ENCODE results near the gene SIN3B. TPM values are rescaled to one million over a fixed set of nuclear protein-coding genes. Genes with fewer than 3 reads are reported as not detected.

Gene SIN3B
- total RNA-seq, 2 donors from 2014 or later: 19.8 to 31.0 TPM

- Histone ChIP-seq H3K27me3 (no peaks in the 10 kb centered on the region), H3K36me3 (peaks cover 12% of the 10 kb centered on the region), H3K27ac (peak overlapping the region; percentile 40), H3K4me1 (peaks cover 4% of the 10 kb centered on the region), H3K9ac (ENCODE audit: low read depth in 2 of 2, low read length in 2 of 2) (peak overlapping the region; percentile 52 to 70), H3K9me3 (no peaks in the 10 kb centered on the region), H3K4me3 (peak overlapping the region; percentile 81)
- no peak for TF ChIP-seq CTCF (IDR thresholded peaks at IDR 0.05)
- no peak for DNase-seq
- intact Hi-C loops (cut with DNase I): no loop called here
These were observed 658 bp downstream of the SIN3B start for GRCh38 chr19:16829822-16830289.

GRCh38 chr19:16830679-16831078, 1.5 kb downstream of the SIN3B start:
- intact Hi-C loops (cut with DNase I): no loop called here
- H3K27ac ChIP-seq: no peak overlapping the region

GRCh38 chr19:16831531-16831930, 2.3 kb downstream of the SIN3B start:
- Histone ChIP-seq H3K9me3 (no peaks in the 10 kb centered on the region), H3K36me3 (peaks cover 12% of the 10 kb centered on the region), H3K4me3 (no peak overlapping the region), H3K27me3 (no peaks in the 10 kb centered on the region), H3K9ac (ENCODE audit: low read depth in 2 of 2, low read length in 2 of 2) (no peak overlapping the region), H3K4me1 (peaks cover 4% of the 10 kb centered on the region), H3K27ac (no peak overlapping the region)
- no peak for DNase-seq
- no peak for TF ChIP-seq CTCF (IDR thresholded peaks at IDR 0.05)
- intact Hi-C loops (cut with DNase I): no loop called here

More at GRCh38 chr19:16830679-16831078, 1.5 kb downstream of the SIN3B start:
- no peak for DNase-seq
- Histone ChIP-seq H3K27me3 (no peaks in the 10 kb centered on the region), H3K4me3 (no peak overlapping the region), H3K36me3 (peaks cover 12% of the 10 kb centered on the region), H3K4me1 (peaks cover 4% of the 10 kb centered on the region), H3K9me3 (no peaks in the 10 kb centered on the region), H3K9ac (ENCODE audit: low read depth in 2 of 2, low read length in 2 of 2) (no peak overlapping the region)
- TF ChIP-seq CTCF (IDR thresholded peaks at IDR 0.05): no peak

- Histone ChIP-seq H3K4me3 (no peak overlapping the region), H3K9ac (ENCODE audit: low read depth in 2 of 2, low read length in 2 of 2) (no peak overlapping the region), H3K27ac (no peak overlapping the region), H3K4me1 (peaks cover 4% of the 10 kb centered on the region), H3K27me3 (no peaks in the 10 kb centered on the region), H3K36me3 (peaks cover 12% of the 10 kb centered on the region), H3K9me3 (no peaks in the 10 kb centered on the region)
- intact Hi-C loops (cut with DNase I): no loop called here
- no peak for TF ChIP-seq CTCF (IDR thresholded peaks at IDR 0.05)
- no peak for DNase-seq
These were observed 5.5 kb downstream of the SIN3B start for GRCh38 chr19:16834747-16835146.

- Histone ChIP-seq H3K27me3 (no peaks in the 10 kb centered on the region), H3K4me1 (no peaks in the 10 kb centered on the region), H3K27ac (no peak overlapping the region), H3K4me3 (no peak overlapping the region), H3K9me3 (no peaks in the 10 kb centered on the region), H3K36me3 (peaks cover 12% of the 10 kb centered on the region), H3K9ac (ENCODE audit: low read depth in 2 of 2, low read length in 2 of 2) (no peak overlapping the region)
- intact Hi-C loops (cut with DNase I): no loop called here
- TF ChIP-seq CTCF (IDR thresholded peaks at IDR 0.05): no peak
- no peak for DNase-seq
These were observed 7.2 kb downstream of the SIN3B start for GRCh38 chr19:16836115-16837034.
